K562 treated with DMSO at 1 percent for 4 hours (cell line): ENCODE data around the gene FDXACB1. TPM values are rescaled to one million over a fixed set of nuclear protein-coding genes. Genes with fewer than 3 reads are reported as not detected.

ENCODE experiments used
- total RNA-seq: library from RNA; unstranded; fragments of 300-600 nt; gene quantifications from 2 replicates; pipeline ENCODE4 v1.2.3, GENCODE V29; 2022; ENCODE audit not compliant: insufficient read depth

FDXACB1 gene, protein sequence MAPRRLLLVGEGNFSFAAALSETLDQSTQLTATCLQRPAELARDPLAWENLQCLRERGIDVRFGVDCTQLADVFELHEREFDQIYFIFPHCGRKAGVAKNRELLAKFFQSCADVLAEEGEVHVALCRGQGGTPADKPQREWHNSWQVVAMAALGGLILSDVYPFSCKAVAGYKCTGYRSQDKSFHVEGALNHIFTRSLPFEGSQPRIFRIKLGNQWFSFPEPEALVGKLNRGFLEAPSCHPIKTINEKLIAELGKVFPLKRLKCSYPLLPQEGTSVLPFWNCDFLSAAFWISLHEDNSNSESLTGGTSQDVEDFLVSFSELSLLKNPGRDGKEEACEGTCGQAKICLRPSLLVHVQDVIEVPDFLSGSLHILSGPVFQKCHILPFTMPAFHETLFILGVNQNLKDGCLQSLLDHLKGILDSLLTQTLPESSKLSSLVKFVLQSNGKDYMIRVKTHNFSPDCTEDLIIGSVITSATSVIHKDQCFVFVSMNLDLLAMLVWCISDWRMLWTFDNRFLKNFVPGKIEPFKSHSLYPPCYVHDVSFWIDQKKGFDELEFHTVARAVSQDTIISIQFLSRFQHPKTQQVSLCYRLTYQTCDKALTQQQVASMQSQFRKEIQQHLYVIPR
- total RNA-seq, result 0.74 and 0.84 TPM in 2 replicates

GRCh38 chr11:111878849-111879636 lies at the start of gene FDXACB1, which contains the start of gene CFAP68:
Gene FDXACB1 (minus strand): TSS chr11:111879165. CDS start chr11:111879132, 33 bp downstream.
Gene CFAP68 (plus strand): TSS chr11:111879541. CDS start chr11:111879561, 20 bp downstream.

DNA sequence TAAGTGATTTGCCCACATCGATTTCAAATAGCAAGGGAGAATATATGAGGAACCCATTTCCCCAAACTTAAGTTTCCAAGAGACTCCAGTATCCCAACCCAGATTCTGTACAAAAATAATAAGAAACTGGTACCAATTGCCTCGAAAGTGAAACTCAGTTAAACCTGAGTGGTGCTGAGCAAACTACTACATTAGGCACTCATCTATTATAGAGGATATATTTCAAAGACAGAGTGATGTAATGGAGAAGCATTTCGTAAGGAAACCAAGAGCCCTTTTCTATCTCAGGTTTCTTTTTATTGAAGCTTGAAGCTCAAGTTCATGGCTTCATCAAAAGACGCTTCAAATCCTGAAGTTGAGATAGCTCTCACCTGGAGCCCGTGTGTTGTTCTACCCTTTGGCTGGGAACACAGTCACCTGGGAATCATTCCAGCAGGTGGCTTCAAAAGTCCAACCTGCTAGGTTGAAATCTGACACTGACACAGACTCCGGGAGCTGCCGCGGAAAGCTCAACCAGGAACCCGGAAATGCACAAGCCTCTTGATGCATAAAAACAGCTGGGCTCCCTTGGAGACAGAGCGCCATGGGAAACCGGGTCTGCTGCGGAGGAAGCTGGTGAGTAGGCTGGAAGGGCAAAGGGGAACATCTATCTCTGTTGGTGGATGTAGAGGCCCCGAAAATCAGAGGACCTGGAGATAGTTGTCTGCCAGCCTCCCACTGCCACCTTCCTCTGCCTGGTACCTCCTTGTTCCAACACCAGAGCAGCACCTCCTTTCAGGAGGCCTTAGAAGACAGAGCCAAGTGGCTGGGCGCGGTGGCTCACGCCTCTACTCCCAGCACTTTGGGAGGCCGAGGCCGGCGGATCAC lies 39.7 kb upstream of the FDXACB1 start, which contains the start of gene C11orf52:
TSS of gene C11orf52 (plus strand) at position 524 of the 867 bp plus-strand sequence. CDS start at position 584, 60 bp downstream.

DNA sequence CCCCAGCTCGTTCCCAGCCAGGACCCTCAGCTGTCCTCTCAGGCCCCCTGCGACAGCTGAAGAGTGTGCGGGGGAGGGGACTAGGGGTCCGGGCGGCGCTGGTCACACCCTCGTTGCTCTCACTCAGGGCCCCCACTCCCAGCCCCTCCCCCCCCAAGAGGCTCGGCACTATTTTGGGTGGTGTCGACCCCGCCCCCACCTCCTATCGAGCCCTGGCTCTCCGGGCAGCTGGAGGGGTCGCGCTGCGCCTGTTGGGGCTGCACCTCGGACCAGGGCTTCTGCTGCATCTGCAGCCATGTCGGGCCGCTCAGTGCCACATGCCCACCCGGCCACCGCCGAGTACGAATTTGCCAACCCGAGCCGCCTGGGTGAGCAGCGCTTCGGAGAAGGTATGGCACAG lies 33.6 kb upstream of the FDXACB1 start, which contains the start of gene HSPB2:
TSS of gene HSPB2 (plus strand) at position 200 of the 400 bp plus-strand sequence. CDS start at position 296, 96 bp downstream.

DNA sequence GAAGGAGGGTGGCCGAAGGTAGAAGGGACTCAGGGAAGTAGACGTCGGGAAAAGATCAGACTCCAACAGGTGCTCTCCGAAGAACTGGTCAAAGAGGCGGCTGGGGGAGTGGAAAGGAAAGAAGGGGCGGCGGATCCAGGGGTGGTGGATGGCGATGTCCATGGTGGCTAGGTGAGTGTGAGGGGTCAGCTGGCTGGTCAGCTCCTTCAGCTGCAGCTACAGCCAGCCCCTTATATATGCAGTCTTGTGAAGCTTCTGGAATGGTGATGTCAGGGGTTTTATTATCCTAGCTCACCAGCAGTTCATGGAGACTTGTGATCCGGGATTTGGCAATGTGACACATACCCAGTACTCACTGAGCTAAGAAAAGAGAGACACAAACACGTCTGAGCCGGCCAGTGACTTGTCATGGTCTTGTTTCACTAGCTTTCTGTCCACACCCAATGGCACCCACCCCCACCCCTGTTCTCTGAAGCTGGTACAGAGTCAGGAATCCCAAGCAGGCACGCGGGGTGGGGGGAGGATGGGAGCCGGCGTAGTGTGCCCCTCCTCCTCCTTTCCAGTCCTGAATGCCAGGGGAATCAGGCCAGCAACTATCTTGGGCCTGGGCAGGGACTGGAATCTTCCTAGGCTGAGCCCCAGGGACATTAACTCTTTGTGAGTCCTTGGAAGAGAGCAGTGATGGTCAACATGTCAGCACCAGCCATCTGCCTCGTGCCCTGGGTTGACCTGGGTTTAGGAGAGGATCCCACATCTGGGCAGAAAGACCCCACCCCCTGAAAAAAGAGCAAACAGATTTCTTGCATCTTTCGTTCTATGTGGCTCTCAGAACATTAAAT lies 32.8 kb upstream of the FDXACB1 start, which contains the start of gene CRYAB:
TSS of gene CRYAB (minus strand) at position 208 of the 839 bp plus-strand sequence. CDS start at position 162, 46 bp downstream.

GRCh38 chr11:111870886-111871692 lies 7.9 kb downstream of the FDXACB1 start, which contains the start of gene ALG9:
Gene ALG9 (minus strand): TSS chr11:111871581. CDS start chr11:111871482, 99 bp downstream.

Other genes starting within 250 kb of the FDXACB1 start
- gene PPP2R1B, start 112.8 kb downstream of the FDXACB1 start, total RNA-seq, result 10.3 and 13.1 TPM in 2 replicates
- 13.7 and 16.7 TPM in 2 replicates for gene ALG9, start 7.6 kb downstream of the FDXACB1 start, total RNA-seq
- 23.6 and 32.1 TPM in 2 replicates for gene CFAP68, start 376 bp upstream of the FDXACB1 start, total RNA-seq
- gene CRYAB, start 32.6 kb upstream of the FDXACB1 start, total RNA-seq, result not detected in 2 replicates
- gene HSPB2, start 33.6 kb upstream of the FDXACB1 start, total RNA-seq, result not detected in 2 replicates
- gene C11orf52, start 39.7 kb upstream of the FDXACB1 start, total RNA-seq, result 0.71 TPM in 1 of 2 replicates, not detected in the other
- 1.4 and 1.9 TPM in 2 replicates for gene DIXDC1, start 58.2 kb upstream of the FDXACB1 start, total RNA-seq
- gene DLAT, start 146.2 kb upstream of the FDXACB1 start, total RNA-seq, result 35.0 and 35.8 TPM in 2 replicates
- gene PIH1D2, start 194.9 kb upstream of the FDXACB1 start, total RNA-seq, result 1.2 TPM in 1 of 2 replicates, not detected in the other
- 13.3 and 13.5 TPM in 2 replicates for gene NKAPD1, start 195.1 kb upstream of the FDXACB1 start, total RNA-seq
- 45.8 and 65.1 TPM in 2 replicates for gene TIMM8B, start 207.6 kb upstream of the FDXACB1 start, total RNA-seq
- gene SDHD, start 207.7 kb upstream of the FDXACB1 start, total RNA-seq, result 96.8 and 108 TPM in 2 replicates